ENCODE data around the gene CLEC18B. TPM values are rescaled to one million over a fixed set of nuclear protein-coding genes. Genes with fewer than 3 reads are reported as not detected.
"Not testable (repeated sequence)": the region's sequence is repeated elsewhere in the genome, so short reads cannot be mapped to it uniquely, and the experiment has no call there.

CLEC18B gene
- total RNA-seq, 1 donor from 2014 or later, result 0.89 TPM

- H3K9me3 Mint-ChIP-seq; H3K4me1 Mint-ChIP-seq; H3K27me3 Mint-ChIP-seq (ENCODE audit: low read depth); H3K36me3 Mint-ChIP-seq; DNase-seq (ENCODE audit: low spot score in 2 of 2, unreplicated experiment in 2 of 2); H3K27ac Mint-ChIP-seq; H3K4me3 Mint-ChIP-seq: not testable (repeated sequence)
Measured at GRCh38 chr16:74361646-74362610, 59.4 kb downstream of the CLEC18B start.

Other genes with a start within 250 kb of the CLEC18B start
- 75.5 to 78.3 TPM (median 76.8 TPM) in 3 replicates for gene PSMD7, start 124.7 kb downstream of the CLEC18B start, total RNA-seq
- gene NPIPB15, start 45.2 kb downstream of the CLEC18B start, total RNA-seq, result 7.2 to 8.7 TPM (median 8.7 TPM) in 3 replicates
- gene GLG1, start 185.6 kb upstream of the CLEC18B start, total RNA-seq, result 186 to 193 TPM (median 190 TPM) in 3 replicates
- 32.7 to 36.8 TPM (median 35.3 TPM) in 3 replicates for gene RFWD3, start 245.4 kb upstream of the CLEC18B start, total RNA-seq